ENCODE results near the gene ZNF451.

Gene ZNF451

GRCh38 chr6:57209030-57209429 lies 119.0 kb downstream of the ZNF451 start:
- DNase-seq: no peak

- no peak for DNase-seq
These were observed 120.1 kb downstream of the ZNF451 start for GRCh38 chr6:57210060-57210459.

- no peak for DNase-seq
These were observed 125.3 kb downstream of the ZNF451 start for GRCh38 chr6:57215260-57215659.

- DNase-seq: no peak
These were observed 126.5 kb downstream of the ZNF451 start for GRCh38 chr6:57216235-57217101.

GRCh38 chr6:57217270-57217669 lies 127.3 kb downstream of the ZNF451 start:
- no peak for DNase-seq

All from stimulated activated CD4-positive, alpha-beta T cell treated with anti-CD3 and anti-CD28 coated beads, Interleukin-15, amount 100 ng/mL, for 24 hours (primary cell).